Esophagus squamous epithelium (tissue), 5 donors: Measurements from ENCODE around the gene RPL14. TPM values are rescaled to one million over a fixed set of nuclear protein-coding genes. Genes with fewer than 3 reads are reported as not detected.

ENCODE experiments used
- DNase-seq: peaks from one replicate; lab custom pipeline; 2025; lab: John Stamatoyannopoulos, UW
- H3K27ac ChIP-seq, 4 donors: fragments of 200-600 bp; sonication (generic); one replicate each; pipeline ENCODE4 v1.5.1; 2016 to 2019; ENCODE audit warnings: mild to moderate bottlenecking in 1 of 4
- H3K27me3 ChIP-seq, 4 donors: fragments of 200-600 bp; sonication (generic); 1 replicate in 3 of 4; 2 replicates in 1 of 4; pipeline versions ENCODE4 v1.5.1 to v1.6.0; 2017 to 2021; ENCODE audit warnings: antibody characterized with exemption in 1 of 4
- H3K36me3 ChIP-seq, 3 donors: fragments of 200-600 bp; sonication (generic); one replicate each; pipeline ENCODE4 v1.5.1; 2016 to 2019
- H3K4me1 ChIP-seq, 3 donors: fragments of 200-600 bp; sonication (generic); one replicate each; pipeline ENCODE4 v1.5.1; 2017 to 2019
- H3K4me3 ChIP-seq, 4 donors: fragments of 200-600 bp; sonication (generic); 1 replicate in 3 of 4; 2 replicates in 1 of 4; pipeline ENCODE4 v1.5.1; 2016 to 2019; ENCODE audit warnings: mild to moderate bottlenecking in 2 of 4, moderate library complexity in 1 of 4
- H3K9me3 ChIP-seq, 3 donors: fragments of 200-600 bp; sonication (generic); one replicate each; pipeline ENCODE4 v1.5.1; 2016 to 2019
- CTCF ChIP-seq, 6 experiments: fragments of 450-650 bp in 4 of 6; fragments of 200-600 bp in 2 of 6; sonication (generic) in 2 of 6; IDR thresholded peaks; one replicate each; pipeline ENCODE4 v1.5.1; 2016 to 2019; ENCODE audit warnings: antibody characterized with exemption in 6 of 6, mild to moderate bottlenecking in 4 of 6, moderate library complexity in 4 of 6
- POLR2A ChIP-seq, 4 donors: fragments of 450-650 bp; IDR thresholded peaks; one replicate each; pipeline ENCODE4 v1.6.1; 2017; ENCODE audit warnings: antibody characterized with exemption in 4 of 4, mild to moderate bottlenecking in 4 of 4, moderate library complexity in 3 of 4
- WGBS, 2 donors: methylation state at CpG; one replicate each; pipeline ENCODE4 v1.1.5; 2018; 5-methylcytosine and 5-hydroxymethylcytosine counted together
- intact Hi-C: fragments of 100-400 bp; cut with DNase I; formaldehyde crosslinking; loops from one replicate; pipeline ENCODE4 v1.15.0; 2022
- small RNA-seq, 4 donors: library from RNA; depleted of rRNA; stranded (forward); fragments of <200 nt; gene quantifications; one replicate each; pipeline ENCODE3, GENCODE V24; 2016
- total RNA-seq, 4 donors: library from RNA; depleted of rRNA; stranded (reverse); fragments of >200 nt; gene quantifications; one replicate each; pipeline ENCODE4 v1.1.0, GENCODE V29; 2016
- donor health status: DM: yes; HTN: yes; CAD: no.

Gene RPL14
- total RNA-seq, 4 donors from 2014 or later: 333 to 488 (median 431) TPM

- TF ChIP-seq POLR2A (IDR thresholded peaks at IDR 0.05) (no peak), CTCF (IDR thresholded peaks at IDR 0.05) (no peak)
- Histone ChIP-seq H3K9me3 (no peaks in the 10 kb centered on the region), H3K27ac (no peak overlapping the region), H3K4me3 (no peak overlapping the region), H3K27me3 (no peaks in the 10 kb centered on the region), H3K4me1 (peaks cover 0 to 6% (median 5%) of the 10 kb centered on the region in 3 donors), H3K36me3 (peaks cover 0 to 19% (median 0%) of the 10 kb centered on the region in 3 donors)
- 100% methylated on average over 1 of the region's 1 CpG for WGBS, 2 donors
- DNase-seq: no peak
- intact Hi-C loops: no loop called here
These were observed 54.0 kb downstream of the RPL14 start for GRCh38 chr3:40511031-40511718.

GRCh38 chr3:40516201-40516600, 59.1 kb downstream of the RPL14 start:
- Histone ChIP-seq H3K4me1 (no peaks in the 10 kb centered on the region), H3K36me3 (peaks cover 0 to 26% (median 0%) of the 10 kb centered on the region in 3 donors), H3K27me3 (no peaks in the 10 kb centered on the region), H3K4me3 (no peak overlapping the region), H3K27ac (no peak overlapping the region), H3K9me3 (no peaks in the 10 kb centered on the region)
- TF ChIP-seq POLR2A (IDR thresholded peaks at IDR 0.05) (no peak), CTCF (IDR thresholded peaks at IDR 0.05) (no peak)
- intact Hi-C loops: no loop called here
- 85 to 96% methylated on average over 5 of the region's 5 CpGs for WGBS, 2 donors
- DNase-seq: no peak

- Histone ChIP-seq H3K4me1 (no peaks in the 10 kb centered on the region), H3K36me3 (peaks cover 0 to 13% (median 0%) of the 10 kb centered on the region in 3 donors), H3K27ac (no peak overlapping the region), H3K27me3 (no peaks in the 10 kb centered on the region), H3K4me3 (no peak overlapping the region), H3K9me3 (no peaks in the 10 kb centered on the region)
- TF ChIP-seq POLR2A (IDR thresholded peaks at IDR 0.05) (no peak), CTCF (IDR thresholded peaks at IDR 0.05) (no peak)
- 50% methylated on average over 1 of the region's 1 CpG for WGBS, 2 donors
- intact Hi-C loops: no loop called here
- DNase-seq: no peak
These were observed 60.9 kb downstream of the RPL14 start for GRCh38 chr3:40518067-40518466.

Small RNA genes lying within 50 kb of the gene (small RNA-seq; reads per million reads assigned to genes)
- 0 to 0.15 (median 0) reads per million in 4 donors for gene RNU5B-2P

Other genes with a start within 250 kb of the RPL14 start
- 10 to 100 TPM in 2 of 4 donors, 1 to 10 TPM in 2; 6.7 to 22.1 (median 9.3) TPM for gene EIF1B, start 147.6 kb upstream of the RPL14 start, total RNA-seq
- gene ENTPD3, start 70.2 kb upstream of the RPL14 start, total RNA-seq: 10 to 100 TPM in 1 of 4 donors, 1 to 10 TPM in 3; 9.1 to 11.6 (median 9.7) TPM
- 1 to 10 TPM; 1.9 to 9.4 (median 3.9) TPM for gene ZNF619, start 19.8 kb downstream of the RPL14 start, total RNA-seq
- gene ZNF620, start 48.7 kb downstream of the RPL14 start, total RNA-seq: 1 to 10 TPM in 1 of 4 donors, under 1 TPM in 2, not detected in 1; 0.26 to 1.3 (median 0.56) TPM
- 10 to 100 TPM in 1 of 4 donors, 1 to 10 TPM in 3; 5.1 to 13.4 (median 8.3) TPM for gene ZNF621, start 67.6 kb downstream of the RPL14 start, total RNA-seq